ENCODE measurements around the gene TMEM156.
"Not testable (repeated sequence)": the region's sequence is repeated elsewhere in the genome, so short reads cannot be mapped to it uniquely, and the experiment has no call there.

Gene TMEM156

GRCh38 chr4:39037941-39038340, 5.7 kb upstream of the TMEM156 start:
- no peak for DNase-seq (ENCODE audit: low read depth)
- no peak overlapping the region for H3K4me3 ChIP-seq (ENCODE audit: low read length)
- no peak for TF ChIP-seq CTCF (conservative IDR thresholded peaks at IDR 0.05; ENCODE audit: low read length)

GRCh38 chr4:39037491-39037825, 5.2 kb upstream of the TMEM156 start:
- DNase-seq (ENCODE audit: low read depth) = no peak
- no peak for TF ChIP-seq CTCF (conservative IDR thresholded peaks at IDR 0.05; ENCODE audit: low read length)
- no peak overlapping the region for H3K4me3 ChIP-seq (ENCODE audit: low read length)

- no peak for DNase-seq (ENCODE audit: low read depth)
- TF ChIP-seq CTCF (conservative IDR thresholded peaks at IDR 0.05; ENCODE audit: low read length) = no peak
Observed at GRCh38 chr4:39036172-39036571, 4.0 kb upstream of the TMEM156 start.

GRCh38 chr4:39031590-39032020, 604 bp downstream of the TMEM156 start:
- DNase-seq (ENCODE audit: low read depth); H3K4me3 ChIP-seq (ENCODE audit: low read length): not testable (repeated sequence)

More at GRCh38 chr4:39036172-39036571, 4.0 kb upstream of the TMEM156 start:
- no peak overlapping the region for H3K4me3 ChIP-seq (ENCODE audit: low read length)

GRCh38 chr4:39030725-39031124, 1.5 kb downstream of the TMEM156 start:
- H3K4me3 ChIP-seq (ENCODE audit: low read length) = no peak overlapping the region
- no peak for TF ChIP-seq CTCF (conservative IDR thresholded peaks at IDR 0.05; ENCODE audit: low read length)
- peak; percentile 27 for DNase-seq (ENCODE audit: low read depth)

- DNase-seq (ENCODE audit: low read depth) = no peak
- H3K4me3 ChIP-seq (ENCODE audit: low read length) = no peak overlapping the region
- TF ChIP-seq CTCF (conservative IDR thresholded peaks at IDR 0.05; ENCODE audit: low read length) = no peak
Observed at GRCh38 chr4:39029752-39030694, 2.2 kb downstream of the TMEM156 start.

- DNase-seq (ENCODE audit: low read depth) = no peak
- TF ChIP-seq CTCF (conservative IDR thresholded peaks at IDR 0.05; ENCODE audit: low read length) = no peak
- no peak overlapping the region for H3K4me3 ChIP-seq (ENCODE audit: low read length)
Observed at GRCh38 chr4:39026096-39026495, 6.1 kb downstream of the TMEM156 start.

Measured in AG10803 (cell line).